ENCODE results near the gene GRK2. TPM values are rescaled to one million over a fixed set of nuclear protein-coding genes. Genes with fewer than 3 reads are reported as not detected.

Gene GRK2
- total RNA-seq, 4 donors from 2014 or later = 104 to 294 (median 160) TPM

DNA sequence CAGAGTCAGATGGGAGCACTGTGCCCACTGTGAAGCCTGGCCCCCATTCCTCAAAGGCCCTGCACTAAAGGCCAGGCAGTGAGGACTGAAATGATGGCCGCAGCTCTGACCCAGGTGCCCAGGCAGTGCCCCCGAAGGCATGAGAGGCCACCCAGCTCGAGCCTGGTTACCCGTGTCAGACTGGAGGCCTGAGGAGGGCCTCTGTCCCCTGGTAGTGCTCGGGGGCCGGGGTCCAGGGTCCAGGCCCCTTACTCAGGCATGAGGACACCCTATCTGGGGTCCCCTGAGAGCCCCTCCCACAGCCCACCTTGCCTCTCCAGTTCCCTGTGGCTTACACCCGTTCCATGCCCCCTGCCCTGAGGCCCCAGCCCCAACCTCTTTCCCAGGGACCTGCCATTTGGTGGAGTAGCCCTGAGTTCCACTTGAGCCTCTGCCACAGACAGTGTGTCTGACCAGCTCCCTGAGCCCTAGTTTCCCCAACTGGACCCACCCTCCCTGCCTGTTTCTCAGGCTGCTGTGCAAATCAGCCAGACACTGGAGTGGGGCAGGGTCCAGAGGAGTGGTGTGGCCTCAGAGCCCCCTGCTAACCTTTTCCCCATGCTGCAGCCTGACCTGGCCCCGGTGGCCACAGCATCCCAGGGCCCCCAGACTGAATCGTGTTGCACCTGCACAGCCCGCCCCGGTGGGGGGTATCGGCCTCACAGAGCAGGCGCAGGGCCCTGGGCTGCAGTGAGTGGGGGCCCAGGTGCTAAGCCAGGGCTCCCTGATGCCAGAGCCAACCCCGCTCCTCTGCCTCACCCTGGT lies 12.1 kb downstream of the GRK2 start:
- H3K9me3 ChIP-seq = no peaks in the 10 kb centered on the region
- no peaks in the 10 kb centered on the region for H3K27me3 ChIP-seq
- intact Hi-C loops (cut with DNase I; ENCODE audit: low total_unique reads) = loop anchor here (10.0 kb wide), 1 partner anchor 644 kb away; the partner anchor contains the start of gene RBM4
- H3K4me1 ChIP-seq = peaks cover 38 to 58% (median 49%) of the 10 kb centered on the region in 4 donors
- peaks cover 2 to 44% (median 24%) of the 10 kb centered on the region in 4 donors for H3K36me3 ChIP-seq
- no peak for DNase-seq
- WGBS, 2 donors (ENCODE audit: low coverage in 1 of 2) = 80 to 87% methylated on average over 1 to 8 of the region's 14 CpGs
- in situ Hi-C loops (cut with MboI; ENCODE audit: low pct_ligation_motif_present in 1 of 4, low pct_unique_long_range_greater_than_20kb in 1 of 4, low sequenced_read_pairs in 3 of 4) = no loop called here
- H3K27ac ChIP-seq = peak overlapping the region; percentile 95 to 98 (median 97)
- TF ChIP-seq EP300 (IDR thresholded peaks at IDR 0.05; ENCODE audit: low read depth) (no peak), POLR2A (IDR thresholded peaks at IDR 0.05) (no peak), POLR2AphosphoS5 (IDR thresholded peaks at IDR 0.05) (no peak)
- TF ChIP-seq, protein P1, sequence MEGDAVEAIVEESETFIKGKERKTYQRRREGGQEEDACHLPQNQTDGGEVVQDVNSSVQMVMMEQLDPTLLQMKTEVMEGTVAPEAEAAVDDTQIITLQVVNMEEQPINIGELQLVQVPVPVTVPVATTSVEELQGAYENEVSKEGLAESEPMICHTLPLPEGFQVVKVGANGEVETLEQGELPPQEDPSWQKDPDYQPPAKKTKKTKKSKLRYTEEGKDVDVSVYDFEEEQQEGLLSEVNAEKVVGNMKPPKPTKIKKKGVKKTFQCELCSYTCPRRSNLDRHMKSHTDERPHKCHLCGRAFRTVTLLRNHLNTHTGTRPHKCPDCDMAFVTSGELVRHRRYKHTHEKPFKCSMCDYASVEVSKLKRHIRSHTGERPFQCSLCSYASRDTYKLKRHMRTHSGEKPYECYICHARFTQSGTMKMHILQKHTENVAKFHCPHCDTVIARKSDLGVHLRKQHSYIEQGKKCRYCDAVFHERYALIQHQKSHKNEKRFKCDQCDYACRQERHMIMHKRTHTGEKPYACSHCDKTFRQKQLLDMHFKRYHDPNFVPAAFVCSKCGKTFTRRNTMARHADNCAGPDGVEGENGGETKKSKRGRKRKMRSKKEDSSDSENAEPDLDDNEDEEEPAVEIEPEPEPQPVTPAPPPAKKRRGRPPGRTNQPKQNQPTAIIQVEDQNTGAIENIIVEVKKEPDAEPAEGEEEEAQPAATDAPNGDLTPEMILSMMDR (IDR thresholded peaks at IDR 0.05) = no peak
- peak overlapping the region in 1 of 4 donors; percentile 37 for H3K4me3 ChIP-seq

DNA sequence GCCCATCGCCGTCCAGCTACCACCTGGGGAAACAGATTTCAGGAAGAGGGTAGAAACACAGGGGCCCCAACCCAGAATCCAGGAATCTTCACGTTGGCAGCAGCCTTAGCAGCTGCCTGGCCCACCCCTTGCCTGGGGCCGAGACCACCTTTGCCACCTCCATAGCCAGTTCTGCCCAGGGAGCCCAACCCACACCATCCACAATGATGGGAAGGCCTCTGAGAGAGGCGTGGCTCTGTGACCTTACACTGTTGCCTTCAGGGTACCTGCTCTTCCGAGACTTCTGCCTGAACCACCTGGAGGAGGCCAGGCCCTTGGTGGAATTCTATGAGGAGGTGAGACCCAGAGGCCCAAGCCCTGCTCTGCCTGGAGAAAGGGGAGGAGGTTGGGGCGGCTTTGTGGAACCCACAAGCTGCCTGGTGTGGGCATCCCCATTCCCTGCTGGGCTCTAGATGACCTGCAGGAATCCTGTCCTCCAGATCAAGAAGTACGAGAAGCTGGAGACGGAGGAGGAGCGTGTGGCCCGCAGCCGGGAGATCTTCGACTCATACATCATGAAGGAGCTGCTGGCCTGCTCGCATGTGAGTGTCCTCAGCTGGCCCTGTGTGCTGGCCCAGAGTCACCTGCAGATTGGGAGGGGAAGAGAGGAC lies 12.8 kb downstream of the GRK2 start:
- peaks cover 2 to 51% (median 26%) of the 10 kb centered on the region in 4 donors for H3K36me3 ChIP-seq
- in situ Hi-C loops (cut with MboI; ENCODE audit: low pct_ligation_motif_present in 1 of 4, low pct_unique_long_range_greater_than_20kb in 1 of 4, low sequenced_read_pairs in 3 of 4) = no loop called here
- H3K4me3 ChIP-seq = no peak overlapping the region
- H3K27ac ChIP-seq = peak overlapping the region; percentile 95 to 98 (median 97)
- H3K27me3 ChIP-seq = no peaks in the 10 kb centered on the region
- no peak for DNase-seq
- intact Hi-C loops (cut with DNase I; ENCODE audit: low total_unique reads) = loop anchor here (10.0 kb wide), 1 partner anchor 644 kb away; the partner anchor contains the start of gene RBM4
- TF ChIP-seq, protein P1 (IDR thresholded peaks at IDR 0.05) = no peak
- no peak for TF ChIP-seq POLR2A (IDR thresholded peaks at IDR 0.05)
- TF ChIP-seq POLR2AphosphoS5 (IDR thresholded peaks at IDR 0.05) = no peak
- no peak for TF ChIP-seq EP300 (IDR thresholded peaks at IDR 0.05; ENCODE audit: low read depth)
- WGBS, 2 donors (ENCODE audit: low coverage in 1 of 2) = 81 to 100% methylated on average over 2 to 14 of the region's 14 CpGs
- H3K9me3 ChIP-seq = no peaks in the 10 kb centered on the region
- peaks cover 33 to 51% (median 43%) of the 10 kb centered on the region in 4 donors for H3K4me1 ChIP-seq

DNA sequence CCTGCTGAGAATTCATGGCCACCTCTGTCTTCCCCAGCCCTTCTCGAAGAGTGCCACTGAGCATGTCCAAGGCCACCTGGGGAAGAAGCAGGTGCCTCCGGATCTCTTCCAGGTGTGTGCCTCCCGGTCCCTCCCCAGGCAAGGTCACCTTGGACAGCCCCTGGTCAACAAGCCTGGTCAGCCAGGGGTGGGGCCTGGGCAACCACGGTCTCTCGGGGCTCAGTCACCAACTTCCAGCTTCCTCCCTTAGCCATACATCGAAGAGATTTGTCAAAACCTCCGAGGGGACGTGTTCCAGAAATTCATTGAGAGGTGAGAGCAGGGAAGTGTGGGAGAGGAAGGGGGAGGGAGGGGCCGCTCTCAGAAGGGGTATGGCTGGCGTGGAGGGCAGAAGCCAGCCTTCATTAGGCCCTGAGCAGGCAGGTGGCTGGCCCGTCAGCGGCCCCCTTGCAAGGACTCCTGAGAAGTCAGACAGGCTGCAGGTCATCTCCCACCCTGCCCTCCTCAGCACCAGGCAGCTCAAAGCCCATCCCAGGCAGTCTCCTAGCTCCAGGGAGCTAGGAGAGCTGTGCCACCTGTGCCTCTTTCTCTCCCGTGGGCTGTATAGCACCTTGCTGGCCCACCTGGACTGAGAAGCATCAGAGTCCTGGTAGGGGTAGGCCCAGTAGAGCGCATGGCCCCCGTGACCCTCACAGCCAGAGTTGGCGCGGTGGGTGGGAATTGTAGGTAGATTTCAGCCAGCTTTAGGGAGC lies 13.5 kb downstream of the GRK2 start:
- Histone ChIP-seq H3K4me1 (peaks cover 33 to 44% (median 41%) of the 10 kb centered on the region in 4 donors), H3K9me3 (no peaks in the 10 kb centered on the region), H3K27me3 (no peaks in the 10 kb centered on the region), H3K4me3 (no peak overlapping the region), H3K27ac (peak overlapping the region in 3 of 4 donors; percentile 6 to 95 (median 31)), H3K36me3 (peaks cover 2 to 58% (median 29%) of the 10 kb centered on the region in 4 donors)
- in situ Hi-C loops (cut with MboI; ENCODE audit: low pct_ligation_motif_present in 1 of 4, low pct_unique_long_range_greater_than_20kb in 1 of 4, low sequenced_read_pairs in 3 of 4) = no loop called here
- TF ChIP-seq POLR2AphosphoS5 (IDR thresholded peaks at IDR 0.05) (no peak), EP300 (IDR thresholded peaks at IDR 0.05; ENCODE audit: low read depth) (no peak), POLR2A (IDR thresholded peaks at IDR 0.05) (no peak)
- TF ChIP-seq, protein P1 (IDR thresholded peaks at IDR 0.05) = no peak
- WGBS, 2 donors (ENCODE audit: low coverage in 1 of 2) = 86% methylated on average over 17 of the region's 17 CpGs; no CpG with 5 or more reads in 1 of the 2 donors
- intact Hi-C loops (cut with DNase I; ENCODE audit: low total_unique reads) = loop anchor here (10.0 kb wide), 1 partner anchor 645 kb away; the partner anchor contains the start of gene RBM4
- DNase-seq = no peak
